HepG2 (cell line): ENCODE measurements around the gene ABCG4. TPM values are rescaled to one million over a fixed set of nuclear protein-coding genes. Genes with fewer than 3 reads are reported as not detected.

Source experiments
- BRD4 ChIP-seq: sonication (generic); formaldehyde crosslinking; IDR thresholded peaks from 2 replicates; pipeline ENCODE4 v1.4.0; 2020; ENCODE audit warnings: missing genetic modification reagents
- CBX5 ChIP-seq: sonication (generic); formaldehyde crosslinking; IDR thresholded peaks from 2 replicates; pipeline ENCODE4 v1.4.0; 2020; ENCODE audit warnings: missing genetic modification reagents, borderline replicate concordance
- IRX3 ChIP-seq: sonication (generic); formaldehyde crosslinking; IDR thresholded peaks from 2 replicates; pipeline ENCODE4 v1.8.1; 2023; ENCODE audit warnings: mild to moderate bottlenecking, low read depth, missing genetic modification reagents, borderline replicate concordance
- MATR3 ChIP-seq: sonication (generic); formaldehyde crosslinking; IDR thresholded peaks from 2 replicates; pipeline ENCODE4 v1.4.0; 2020; ENCODE audit warnings: missing genetic modification reagents
- MIXL1 ChIP-seq: IDR thresholded peaks from 2 replicates; pipeline ENCODE4 v1.6.1; 2016
- NPAS2 ChIP-seq: sonication (generic); formaldehyde crosslinking; IDR thresholded peaks from 2 replicates; pipeline ENCODE4 v1.8.0; 2022; ENCODE audit warnings: mild to moderate bottlenecking, missing genetic modification reagents, borderline replicate concordance
- POLR2A ChIP-seq, 2 experiments: IDR thresholded peaks; 2 replicates each; pipeline ENCODE4 v1.6.1; 2011; ENCODE audit warnings: low read depth in 2 of 2, low read length in 2 of 2, mild to moderate bottlenecking in 1 of 2, moderate library complexity in 1 of 2; ENCODE audit not compliant: insufficient read depth in 1 of 2
- SIN3B ChIP-seq: fragments of 150-350 bp; IDR thresholded peaks from 2 replicates; pipeline ENCODE4 v1.6.1; 2014; ENCODE audit warnings: low read length
- SP1 ChIP-seq, 2 experiments: fragments of 450-650 bp in 1 of 2; sonication (generic) in 1 of 2; formaldehyde crosslinking in 1 of 2; IDR thresholded peaks; 2 replicates each; pipeline versions ENCODE4 v1.4.0 to v1.6.1; 2016 to 2020; ENCODE audit warnings: missing genetic modification reagents in 1 of 2
- SP4 ChIP-seq: sonication (generic); formaldehyde crosslinking; IDR thresholded peaks from 2 replicates; pipeline ENCODE4 v1.8.1; 2023; ENCODE audit warnings: mild to moderate bottlenecking, missing genetic modification reagents
- SRY ChIP-seq: sonication (generic); formaldehyde crosslinking; IDR thresholded peaks from 2 replicates; pipeline ENCODE4 v1.8.0; 2022; ENCODE audit warnings: mild to moderate bottlenecking, missing genetic modification reagents
- THAP11 ChIP-seq: IDR thresholded peaks from 2 replicates; pipeline ENCODE4 v1.6.1; 2016; ENCODE audit warnings: missing biosample characterization, missing genetic modification reagents
- YEATS4 ChIP-seq: sonication (generic); formaldehyde crosslinking; IDR thresholded peaks from 2 replicates; pipeline ENCODE4 v1.4.0; 2020; ENCODE audit warnings: missing genetic modification reagents, borderline replicate concordance
- ZNF296 ChIP-seq: sonication (generic); formaldehyde crosslinking; conservative IDR thresholded peaks from 2 replicates; pipeline ENCODE4 v1.5.0; 2020; ENCODE audit warnings: mild to moderate bottlenecking, missing genetic modification reagents
- ZNF407 ChIP-seq: sonication (generic); formaldehyde crosslinking; IDR thresholded peaks from one replicate; pipeline ENCODE4 v1.5.1; 2020; ENCODE audit warnings: mild to moderate bottlenecking, missing genetic modification reagents; ENCODE audit errors: not compliant biosample characterization
- ZNF766 ChIP-seq: sonication (generic); formaldehyde crosslinking; IDR thresholded peaks from 2 replicates; pipeline ENCODE4 v1.5.0; 2020; ENCODE audit warnings: missing genetic modification reagents, borderline replicate concordance
- polyA plus RNA-seq, 8 experiments: library from polyadenylated mRNA; depleted of rRNA in 3 of 8; stranded (reverse) in 7 of 8; unstranded in 1 of 8; fragments of >200 nt; fragmentation: Illumina TruSeq in 4 of 8; extraction: Trizol in 4 of 8; gene quantifications; 2 replicates each; pipeline versions ENCODE4 v1.2.1 to v1.2.3, GENCODE V29; 2011 to 2016; ENCODE audit warnings: low read depth in 4 of 8, missing spikeins in 1 of 8, mixed read lengths in 1 of 8; ENCODE audit not compliant: insufficient read depth in 1 of 8
- total RNA-seq, 5 experiments: library from RNA; depleted of rRNA; stranded (reverse); fragments of >200 nt; fragmentation: Illumina TruSeq; extraction: Trizol; gene quantifications; 2 replicates each; pipeline ENCODE4 v1.2.3, GENCODE V29; 2016; ENCODE audit warnings: low read depth in 1 of 5
- TF ChIP-seq, protein P1 (sequence below): sonication (generic); formaldehyde crosslinking; IDR thresholded peaks from 2 replicates; pipeline ENCODE4 v1.5.1; 2020; ENCODE audit warnings: missing genetic modification reagents, mild to moderate bottlenecking, borderline replicate concordance
- TF ChIP-seq, protein P2 (sequence below): sonication (generic); formaldehyde crosslinking; IDR thresholded peaks from 2 replicates; pipeline ENCODE4 v1.4.0; 2020; ENCODE audit warnings: mild to moderate bottlenecking, missing genetic modification reagents

Gene ABCG4
- total and polyA plus RNA-seq, 2 of the 13 experiments (the other 11 are each of a cell fraction or from before 2014, with no cell fraction given): not detected

DNA sequence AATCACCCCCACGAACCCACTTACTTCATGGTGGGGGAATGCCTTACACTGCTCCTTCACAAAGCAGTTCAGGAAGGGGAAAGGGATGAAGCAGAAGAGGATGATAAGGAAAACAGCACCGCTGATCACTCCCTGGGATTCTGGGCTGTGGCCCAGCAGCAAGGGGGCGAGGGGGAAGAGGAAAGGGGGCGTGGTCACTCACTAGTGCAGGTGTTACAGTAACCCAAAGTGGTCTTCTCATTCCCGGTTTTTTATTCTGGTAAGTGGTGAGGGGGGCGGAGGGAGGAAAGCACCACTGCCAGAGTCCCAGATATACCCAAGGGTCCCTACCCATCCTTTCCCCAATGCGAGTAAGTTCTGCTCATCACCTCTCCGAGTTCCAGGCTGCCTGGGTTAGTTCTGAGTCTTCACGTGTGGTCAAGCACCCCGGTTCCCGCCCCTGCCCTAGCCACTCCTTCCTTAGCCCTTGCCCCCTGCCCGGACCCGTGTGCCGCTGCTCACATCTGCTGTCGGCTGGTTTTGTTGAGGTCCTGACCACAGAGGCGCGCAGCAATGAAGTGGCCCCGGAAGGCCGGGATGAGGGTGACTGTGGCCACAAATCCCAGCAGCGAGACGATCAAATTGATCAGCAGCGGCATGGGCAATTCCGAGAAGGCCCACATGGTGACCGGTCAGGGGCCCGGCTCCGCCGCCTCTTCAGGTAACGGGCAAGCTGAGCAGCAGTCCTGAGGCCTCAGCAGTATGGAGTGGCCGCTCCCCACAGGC, 47.7 kb upstream of the ABCG4 start (continued):
- TF ChIP-seq ZNF407 (CRISPR knock-in tag) (peak; percentile 48), CBX5 (CRISPR knock-in tag) (0 out of 2 replicates have a peak, but pooled peaks have one; percentile 37), YEATS4 (no peak), POLR2A (IDR thresholded peaks at IDR 0.05; ENCODE audit: insufficient read depth in 1 of 2, low read depth in 2 of 2, low read length in 2 of 2) (peak in 1 of 2 experiments; percentile 48; a peak in 2 of 4 replicates), NPAS2 (CRISPR knock-in tag) (no peak), IRX3 (CRISPR knock-in tag) (no peak), SP1 (IDR thresholded peaks at IDR 0.05) (no peak), SP1 (CRISPR knock-in tag; IDR thresholded peaks at IDR 0.05) (no peak), BRD4 (CRISPR knock-in tag) (no peak), ZNF766 (CRISPR knock-in tag) (no peak), SRY (CRISPR knock-in tag) (0 out of 2 replicates have a peak, but pooled peaks have one; percentile 47), SP4 (CRISPR knock-in tag) (no peak), SIN3B (no peak), MATR3 (CRISPR knock-in tag) (no peak), ZNF296 (no peak), MIXL1 (no peak), THAP11 (CRISPR knock-in tag) (no peak)
- TF ChIP-seq, protein P1, sequence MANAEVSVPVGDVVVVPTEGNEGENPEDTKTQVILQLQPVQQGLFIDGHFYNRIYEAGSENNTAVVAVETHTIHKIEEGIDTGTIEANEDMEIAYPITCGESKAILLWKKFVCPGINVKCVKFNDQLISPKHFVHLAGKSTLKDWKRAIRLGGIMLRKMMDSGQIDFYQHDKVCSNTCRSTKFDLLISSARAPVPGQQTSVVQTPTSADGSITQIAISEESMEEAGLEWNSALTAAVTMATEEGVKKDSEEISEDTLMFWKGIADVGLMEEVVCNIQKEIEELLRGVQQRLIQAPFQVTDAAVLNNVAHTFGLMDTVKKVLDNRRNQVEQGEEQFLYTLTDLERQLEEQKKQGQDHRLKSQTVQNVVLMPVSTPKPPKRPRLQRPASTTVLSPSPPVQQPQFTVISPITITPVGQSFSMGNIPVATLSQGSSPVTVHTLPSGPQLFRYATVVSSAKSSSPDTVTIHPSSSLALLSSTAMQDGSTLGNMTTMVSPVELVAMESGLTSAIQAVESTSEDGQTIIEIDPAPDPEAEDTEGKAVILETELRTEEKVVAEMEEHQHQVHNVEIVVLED (CRISPR knock-in tag): no peak
- TF ChIP-seq, protein P2, sequence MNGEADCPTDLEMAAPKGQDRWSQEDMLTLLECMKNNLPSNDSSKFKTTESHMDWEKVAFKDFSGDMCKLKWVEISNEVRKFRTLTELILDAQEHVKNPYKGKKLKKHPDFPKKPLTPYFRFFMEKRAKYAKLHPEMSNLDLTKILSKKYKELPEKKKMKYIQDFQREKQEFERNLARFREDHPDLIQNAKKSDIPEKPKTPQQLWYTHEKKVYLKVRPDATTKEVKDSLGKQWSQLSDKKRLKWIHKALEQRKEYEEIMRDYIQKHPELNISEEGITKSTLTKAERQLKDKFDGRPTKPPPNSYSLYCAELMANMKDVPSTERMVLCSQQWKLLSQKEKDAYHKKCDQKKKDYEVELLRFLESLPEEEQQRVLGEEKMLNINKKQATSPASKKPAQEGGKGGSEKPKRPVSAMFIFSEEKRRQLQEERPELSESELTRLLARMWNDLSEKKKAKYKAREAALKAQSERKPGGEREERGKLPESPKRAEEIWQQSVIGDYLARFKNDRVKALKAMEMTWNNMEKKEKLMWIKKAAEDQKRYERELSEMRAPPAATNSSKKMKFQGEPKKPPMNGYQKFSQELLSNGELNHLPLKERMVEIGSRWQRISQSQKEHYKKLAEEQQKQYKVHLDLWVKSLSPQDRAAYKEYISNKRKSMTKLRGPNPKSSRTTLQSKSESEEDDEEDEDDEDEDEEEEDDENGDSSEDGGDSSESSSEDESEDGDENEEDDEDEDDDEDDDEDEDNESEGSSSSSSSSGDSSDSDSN (CRISPR knock-in tag): no peak
